COR-L47 (cell line): ENCODE results near the gene ZNF407.

Experiments used
- DNase-seq: peaks from one replicate; lab custom pipeline; 2025; lab: John Stamatoyannopoulos, UW

The ZNF407 gene

GRCh38 chr18:74625157-74625556 is 27.5 kb downstream of the ZNF407 start:
- peak; percentile 8 for DNase-seq

DNA sequence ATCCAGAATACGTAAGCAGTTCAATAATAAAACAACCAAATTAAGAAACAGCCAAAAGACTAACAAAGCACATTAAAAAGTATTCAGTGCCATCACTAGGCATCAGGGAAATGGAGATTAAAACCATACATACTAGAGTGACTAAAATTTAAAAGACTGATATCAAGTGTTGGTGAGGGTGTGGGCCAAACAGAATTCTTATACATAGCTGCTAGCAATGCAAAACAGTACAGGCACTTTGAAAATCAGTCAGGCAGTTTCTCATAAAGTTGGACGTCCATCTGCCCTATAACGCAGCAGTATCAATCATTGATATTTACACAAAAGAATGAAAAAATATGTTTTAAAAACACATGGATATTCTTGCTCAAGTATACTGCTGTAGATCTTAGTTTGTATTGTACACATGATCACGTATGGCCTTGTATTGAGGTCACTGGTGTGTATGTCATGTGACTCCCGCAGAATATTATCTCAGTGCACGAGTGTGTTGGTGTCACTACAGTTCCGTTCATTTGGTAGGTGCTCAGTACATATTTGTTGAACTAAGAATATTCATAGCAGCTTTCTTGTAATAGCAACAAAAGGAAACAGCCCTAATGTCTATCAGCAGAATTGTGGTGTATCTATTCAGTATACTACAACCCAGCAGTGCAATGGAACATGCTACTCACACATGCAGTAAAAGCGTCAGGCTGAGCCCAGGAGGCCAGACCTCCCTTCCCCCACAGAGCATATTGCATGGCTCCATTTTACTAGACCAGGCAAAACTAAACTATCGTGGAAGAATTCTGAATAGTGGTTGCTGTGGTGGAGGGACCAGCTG is 28.6 kb downstream of the ZNF407 start:
- no peak for DNase-seq

- no peak for DNase-seq
These were observed 33.1 kb downstream of the ZNF407 start for GRCh38 chr18:74630804-74631203.

- DNase-seq = no peak
These were observed 33.5 kb downstream of the ZNF407 start for GRCh38 chr18:74631212-74631611.

DNA sequence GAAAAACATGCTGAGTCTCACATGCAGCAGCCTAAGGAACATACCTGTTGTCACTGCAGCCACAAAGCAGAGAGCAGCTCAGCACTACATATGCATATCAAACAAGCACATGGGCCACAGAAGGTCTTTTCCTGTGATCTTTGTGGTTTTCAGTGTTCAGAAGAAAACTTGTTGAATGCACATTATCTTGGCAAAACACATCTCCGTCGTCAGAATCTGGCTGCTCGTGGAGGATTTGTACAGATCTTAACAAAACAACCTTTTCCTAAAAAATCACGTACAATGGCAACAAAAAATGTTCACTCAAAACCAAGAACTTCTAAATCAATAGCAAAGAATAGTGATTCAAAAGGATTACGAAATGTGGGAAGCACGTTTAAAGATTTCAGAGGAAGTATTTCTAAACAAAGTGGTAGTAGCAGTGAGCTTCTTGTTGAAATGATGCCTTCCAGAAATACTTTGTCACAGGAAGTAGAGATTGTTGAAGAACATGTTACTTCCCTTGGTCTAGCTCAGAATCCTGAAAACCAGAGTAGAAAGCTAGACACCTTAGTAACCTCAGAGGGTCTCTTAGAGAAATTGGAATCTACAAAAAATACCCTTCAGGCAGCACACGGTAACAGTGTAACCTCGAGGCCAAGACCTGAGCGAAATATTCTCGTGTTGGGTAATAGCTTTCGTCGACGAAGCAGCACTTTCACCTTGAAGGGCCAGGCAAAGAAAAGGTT is 34.1 kb downstream of the ZNF407 start:
- DNase-seq = no peak

DNA sequence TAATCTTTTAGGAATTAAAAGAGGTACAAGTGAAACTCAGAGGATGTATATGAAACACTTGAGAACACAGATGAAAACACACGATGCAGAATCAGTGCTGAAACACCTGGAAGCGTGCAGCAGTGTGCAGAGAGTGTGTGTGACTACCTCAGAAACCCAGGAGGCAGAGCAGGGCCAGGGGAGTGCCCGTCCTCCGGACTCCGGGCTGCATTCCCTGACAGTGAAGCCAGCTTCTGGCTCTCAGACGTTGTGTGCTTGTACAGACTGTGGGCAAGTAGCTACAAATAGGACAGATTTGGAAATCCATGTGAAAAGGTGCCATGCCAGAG is 34.6 kb downstream of the ZNF407 start:
- DNase-seq = no peak

GRCh38 chr18:74632856-74633255 is 35.2 kb downstream of the ZNF407 start:
- DNase-seq = no peak

- no peak for DNase-seq
These were observed 36.1 kb downstream of the ZNF407 start for GRCh38 chr18:74633652-74634352.

- peak; percentile 42 for DNase-seq
These were observed 37.7 kb downstream of the ZNF407 start for GRCh38 chr18:74635224-74635975.

DNA sequence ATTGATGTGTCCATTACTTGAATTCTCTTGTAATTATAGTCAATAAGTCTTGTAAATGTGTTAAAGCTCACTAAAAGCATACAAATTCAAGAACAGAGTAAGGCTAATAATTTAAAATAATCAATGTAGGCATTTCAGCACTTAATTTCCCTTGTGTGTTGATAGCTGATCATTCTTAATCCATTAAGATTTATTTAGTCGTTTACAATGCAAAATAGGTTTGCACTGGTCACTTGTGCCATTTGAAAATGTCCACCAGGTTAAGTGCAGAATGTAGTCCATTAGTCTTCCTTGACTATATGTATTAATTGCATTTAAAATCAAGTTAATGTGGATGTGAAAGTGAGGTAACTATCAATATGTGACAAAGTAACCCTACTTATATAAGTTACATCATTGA is 39.4 kb downstream of the ZNF407 start:
- no peak for DNase-seq

GRCh38 chr18:74638210-74638609 is 40.5 kb downstream of the ZNF407 start:
- DNase-seq = no peak

- no peak for DNase-seq
These were observed 47.0 kb downstream of the ZNF407 start for GRCh38 chr18:74644713-74645112.

- peak; percentile 54 for DNase-seq
These were observed 48.0 kb downstream of the ZNF407 start for GRCh38 chr18:74645679-74646078.

DNA sequence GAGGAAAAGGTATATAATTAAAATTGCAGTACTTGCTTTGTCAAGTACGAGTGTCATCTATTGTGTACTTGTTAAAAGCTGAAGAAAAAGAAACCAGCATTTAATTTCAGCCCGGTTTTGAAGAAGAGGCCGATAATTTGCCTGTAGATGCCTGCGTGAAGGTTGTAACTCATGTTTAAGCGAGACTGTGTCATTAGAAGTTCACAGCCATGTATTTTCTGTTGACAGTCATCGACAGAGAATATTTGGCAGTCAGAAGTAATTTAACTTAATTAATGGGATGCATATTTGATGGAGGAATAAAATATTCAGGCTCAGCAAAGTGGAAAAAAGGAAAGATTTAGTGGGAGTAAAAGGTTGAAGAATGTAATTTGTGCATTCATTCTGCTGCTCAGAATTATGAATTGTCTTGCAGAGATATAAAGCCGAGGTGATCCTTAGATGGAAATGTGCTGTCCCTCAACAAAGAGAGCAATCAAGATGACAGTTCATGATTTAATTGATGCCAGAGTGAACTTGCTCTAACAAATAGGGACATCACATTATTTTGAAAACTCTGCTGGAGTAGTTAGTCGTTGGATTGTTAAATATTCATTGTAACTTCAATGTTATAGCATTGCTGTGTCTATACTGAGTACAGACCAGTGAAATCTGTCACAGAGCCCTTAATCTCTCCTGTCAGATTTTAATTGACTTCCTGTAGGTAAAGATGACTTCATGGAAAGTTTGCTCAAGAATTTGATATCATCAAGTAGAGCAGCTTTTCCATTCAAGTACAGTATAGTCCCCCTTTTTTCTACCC is 53.9 kb downstream of the ZNF407 start:
- DNase-seq = no peak

GRCh38 chr18:74652392-74652988 is 54.8 kb downstream of the ZNF407 start:
- DNase-seq = peak; percentile 73

- DNase-seq = peak; percentile 26
These were observed 57.0 kb downstream of the ZNF407 start for GRCh38 chr18:74654638-74655037.

DNA sequence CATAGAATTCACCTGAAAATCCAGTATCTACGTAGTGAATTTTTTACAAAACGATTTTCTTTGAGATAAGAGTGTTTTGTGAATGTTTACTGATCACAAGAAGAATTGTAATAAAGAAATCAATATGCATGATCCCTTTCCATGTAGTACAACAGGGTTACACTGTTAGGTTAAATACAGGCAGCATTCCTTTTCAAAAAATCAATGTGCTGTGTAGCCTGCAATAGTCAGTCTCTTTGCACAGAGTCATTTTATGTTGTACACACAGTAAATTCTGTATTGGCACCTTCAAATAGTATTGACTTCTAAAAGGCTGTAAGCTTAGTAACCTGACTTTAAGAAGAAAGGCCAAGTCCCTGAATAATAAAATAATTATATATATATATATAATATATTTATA is 63.3 kb downstream of the ZNF407 start:
- DNase-seq = no peak

DNA sequence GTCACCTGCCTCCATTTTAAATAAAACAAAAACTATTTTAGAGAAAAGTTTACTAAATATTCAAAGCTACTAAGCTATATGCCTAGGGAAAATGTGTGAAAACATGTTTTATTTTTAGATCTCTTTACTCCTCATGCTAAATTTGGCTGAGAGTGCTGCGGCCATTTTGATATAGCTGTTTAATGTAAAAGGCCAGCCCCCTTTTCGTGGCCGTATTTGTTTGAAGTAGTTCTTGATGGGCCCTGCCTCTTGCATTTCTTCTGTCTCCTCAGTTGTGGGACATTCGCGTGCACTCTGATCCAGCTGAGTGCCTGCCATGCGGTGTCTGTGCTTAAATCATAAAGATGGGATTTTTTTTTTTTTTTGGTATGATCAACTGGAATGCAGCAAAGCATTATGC is 64.0 kb downstream of the ZNF407 start:
- no peak for DNase-seq

- DNase-seq = no peak
These were observed 65.0 kb downstream of the ZNF407 start for GRCh38 chr18:74662622-74663021.

DNA sequence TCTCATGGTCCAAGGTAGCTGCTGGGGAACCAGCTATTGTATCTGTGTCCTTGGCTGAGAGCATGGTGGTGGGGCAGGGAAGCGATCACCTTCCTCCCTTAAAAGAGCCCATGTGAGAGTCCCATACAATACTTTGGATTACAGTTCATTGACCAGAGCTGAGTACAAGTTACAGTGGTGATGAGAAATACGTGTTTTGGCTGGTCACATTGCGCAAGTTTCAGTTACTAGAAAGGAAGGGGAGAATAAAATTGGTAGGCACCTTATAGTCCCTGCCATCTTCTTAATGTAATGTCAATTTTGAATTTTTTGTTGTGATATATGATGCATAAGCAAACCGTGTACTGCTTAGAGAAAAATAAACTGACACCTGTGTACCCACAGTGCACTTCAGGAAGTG is 67.7 kb downstream of the ZNF407 start:
- no peak for DNase-seq

GRCh38 chr18:74665905-74666304 is 68.2 kb downstream of the ZNF407 start:
- DNase-seq = no peak
